OCI-LY3 (cell line): ENCODE measurements around the gene MIEF2.

Experiments used
- EZH2phosphoT487 ChIP-seq: fragments of 200-600 bp; shearing (Covaris generic); IDR thresholded peaks from 2 replicates; pipeline ENCODE4 v1.6.1; 2018; ENCODE audit warnings: antibody characterized with exemption, mixed run types, low read depth
- TF ChIP-seq, protein P1 (sequence below): fragments of 200-600, 300-600 bp; sonication (generic); IDR thresholded peaks from 2 replicates; pipeline ENCODE4 v1.5.1; 2014; ENCODE audit warnings: antibody characterized with exemption, low read length, low read depth

DNA sequence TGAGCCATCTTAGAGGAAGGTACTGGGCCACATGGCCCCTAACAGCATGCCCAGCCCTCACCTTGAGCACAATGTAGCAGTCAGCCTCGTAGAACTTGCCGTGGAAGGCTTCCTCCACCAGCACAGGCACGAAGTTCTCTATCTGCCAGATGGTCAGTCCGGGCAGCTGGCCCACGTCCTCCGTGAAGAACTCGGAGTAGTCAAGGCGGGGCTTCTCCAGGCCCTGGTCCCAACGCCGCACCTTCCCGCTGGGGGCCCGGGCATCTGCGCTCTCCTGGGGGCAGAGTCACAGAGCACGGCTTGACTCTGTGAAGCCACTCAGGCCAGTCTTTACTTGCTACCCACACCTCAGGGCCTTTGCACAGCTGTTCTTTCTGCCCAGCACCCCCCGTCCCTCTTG, 9.3 kb upstream of the MIEF2 start:
- TF ChIP-seq, protein P1, sequence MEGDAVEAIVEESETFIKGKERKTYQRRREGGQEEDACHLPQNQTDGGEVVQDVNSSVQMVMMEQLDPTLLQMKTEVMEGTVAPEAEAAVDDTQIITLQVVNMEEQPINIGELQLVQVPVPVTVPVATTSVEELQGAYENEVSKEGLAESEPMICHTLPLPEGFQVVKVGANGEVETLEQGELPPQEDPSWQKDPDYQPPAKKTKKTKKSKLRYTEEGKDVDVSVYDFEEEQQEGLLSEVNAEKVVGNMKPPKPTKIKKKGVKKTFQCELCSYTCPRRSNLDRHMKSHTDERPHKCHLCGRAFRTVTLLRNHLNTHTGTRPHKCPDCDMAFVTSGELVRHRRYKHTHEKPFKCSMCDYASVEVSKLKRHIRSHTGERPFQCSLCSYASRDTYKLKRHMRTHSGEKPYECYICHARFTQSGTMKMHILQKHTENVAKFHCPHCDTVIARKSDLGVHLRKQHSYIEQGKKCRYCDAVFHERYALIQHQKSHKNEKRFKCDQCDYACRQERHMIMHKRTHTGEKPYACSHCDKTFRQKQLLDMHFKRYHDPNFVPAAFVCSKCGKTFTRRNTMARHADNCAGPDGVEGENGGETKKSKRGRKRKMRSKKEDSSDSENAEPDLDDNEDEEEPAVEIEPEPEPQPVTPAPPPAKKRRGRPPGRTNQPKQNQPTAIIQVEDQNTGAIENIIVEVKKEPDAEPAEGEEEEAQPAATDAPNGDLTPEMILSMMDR = no peak
- no peak for TF ChIP-seq EZH2phosphoT487
